ENCODE results near the gene CYB5B.

Gene CYB5B

GRCh38 chr16:69399361-69399760 is 25.1 kb upstream of the CYB5B start:
- DNase-seq (ENCODE audit: low spot score) = no peak

GRCh38 chr16:69402439-69402838 is 22.0 kb upstream of the CYB5B start:
- H3K27me3 Mint-ChIP-seq (ENCODE audit: low read depth) = no peaks in the 10 kb centered on the region
- no peak overlapping the region for H3K27ac Mint-ChIP-seq
- H3K4me1 Mint-ChIP-seq (ENCODE audit: low read depth) = peaks cover 12% of the 10 kb centered on the region
- H3K36me3 Mint-ChIP-seq (ENCODE audit: low read depth) = no peaks in the 10 kb centered on the region
- H3K9me3 Mint-ChIP-seq = no peaks in the 10 kb centered on the region
- no peak for DNase-seq (ENCODE audit: low spot score)
- no peak overlapping the region for H3K4me3 Mint-ChIP-seq

More at GRCh38 chr16:69399361-69399760, 25.1 kb upstream of the CYB5B start:
- Mint-ChIP-seq H3K4me1 (ENCODE audit: low read depth) (peaks cover 17% of the 10 kb centered on the region), H3K4me3 (no peak overlapping the region), H3K27ac (no peak overlapping the region), H3K36me3 (ENCODE audit: low read depth) (no peaks in the 10 kb centered on the region), H3K9me3 (no peaks in the 10 kb centered on the region), H3K27me3 (ENCODE audit: low read depth) (no peaks in the 10 kb centered on the region)

GRCh38 chr16:69404275-69404805 is 20.1 kb upstream of the CYB5B start:
- Mint-ChIP-seq H3K27ac (no peak overlapping the region), H3K36me3 (ENCODE audit: low read depth) (no peaks in the 10 kb centered on the region), H3K9me3 (no peaks in the 10 kb centered on the region), H3K27me3 (ENCODE audit: low read depth) (no peaks in the 10 kb centered on the region), H3K4me1 (ENCODE audit: low read depth) (peaks cover 8% of the 10 kb centered on the region), H3K4me3 (no peak overlapping the region)
- no peak for DNase-seq (ENCODE audit: low spot score)

- no peaks in the 10 kb centered on the region for H3K36me3 Mint-ChIP-seq (ENCODE audit: low read depth)
- H3K9me3 Mint-ChIP-seq = no peaks in the 10 kb centered on the region
- H3K27ac Mint-ChIP-seq = no peak overlapping the region
- H3K4me3 Mint-ChIP-seq = no peak overlapping the region
- no peaks in the 10 kb centered on the region for H3K27me3 Mint-ChIP-seq (ENCODE audit: low read depth)
- peaks cover 8% of the 10 kb centered on the region for H3K4me1 Mint-ChIP-seq (ENCODE audit: low read depth)
- DNase-seq (ENCODE audit: low spot score) = no peak
Measured at GRCh38 chr16:69405326-69405725, 19.1 kb upstream of the CYB5B start.

- H3K27ac Mint-ChIP-seq = no peak overlapping the region
- no peaks in the 10 kb centered on the region for H3K36me3 Mint-ChIP-seq (ENCODE audit: low read depth)
- H3K4me3 Mint-ChIP-seq = no peak overlapping the region
- no peaks in the 10 kb centered on the region for H3K27me3 Mint-ChIP-seq (ENCODE audit: low read depth)
- no peaks in the 10 kb centered on the region for H3K9me3 Mint-ChIP-seq
- no peak for DNase-seq (ENCODE audit: low spot score)
- peaks cover 10% of the 10 kb centered on the region for H3K4me1 Mint-ChIP-seq (ENCODE audit: low read depth)
Measured at GRCh38 chr16:69405757-69406156, 18.7 kb upstream of the CYB5B start.

- Mint-ChIP-seq H3K4me3 (no peak overlapping the region), H3K4me1 (ENCODE audit: low read depth) (peaks cover 16% of the 10 kb centered on the region), H3K27me3 (ENCODE audit: low read depth) (no peaks in the 10 kb centered on the region), H3K9me3 (no peaks in the 10 kb centered on the region), H3K27ac (no peak overlapping the region), H3K36me3 (ENCODE audit: low read depth) (no peaks in the 10 kb centered on the region)
- no peak for DNase-seq (ENCODE audit: low spot score)
Measured at GRCh38 chr16:69406780-69407331, 17.6 kb upstream of the CYB5B start.

GRCh38 chr16:69407702-69408323 is 16.6 kb upstream of the CYB5B start:
- no peak for DNase-seq (ENCODE audit: low spot score)
- Mint-ChIP-seq H3K27ac (no peak overlapping the region), H3K27me3 (ENCODE audit: low read depth) (no peaks in the 10 kb centered on the region), H3K4me3 (no peak overlapping the region), H3K36me3 (ENCODE audit: low read depth) (no peaks in the 10 kb centered on the region), H3K9me3 (no peaks in the 10 kb centered on the region), H3K4me1 (ENCODE audit: low read depth) (peaks cover 11% of the 10 kb centered on the region)

- Mint-ChIP-seq H3K4me1 (ENCODE audit: low read depth) (peaks cover 11% of the 10 kb centered on the region), H3K4me3 (no peak overlapping the region), H3K27ac (no peak overlapping the region), H3K9me3 (no peaks in the 10 kb centered on the region), H3K27me3 (ENCODE audit: low read depth) (no peaks in the 10 kb centered on the region), H3K36me3 (ENCODE audit: low read depth) (no peaks in the 10 kb centered on the region)
- no peak for DNase-seq (ENCODE audit: low spot score)
Measured at GRCh38 chr16:69408475-69408874, 15.9 kb upstream of the CYB5B start.

GRCh38 chr16:69410219-69410990 is 14.0 kb upstream of the CYB5B start:
- DNase-seq (ENCODE audit: low spot score) = no peak
- Mint-ChIP-seq H3K9me3 (no peaks in the 10 kb centered on the region), H3K4me1 (ENCODE audit: low read depth) (peaks cover 11% of the 10 kb centered on the region), H3K36me3 (ENCODE audit: low read depth) (no peaks in the 10 kb centered on the region), H3K27ac (no peak overlapping the region), H3K27me3 (ENCODE audit: low read depth) (no peaks in the 10 kb centered on the region), H3K4me3 (no peak overlapping the region)

- H3K27ac Mint-ChIP-seq = peak overlapping the region; percentile 70
- H3K36me3 Mint-ChIP-seq (ENCODE audit: low read depth) = no peaks in the 10 kb centered on the region
- no peak overlapping the region for H3K4me3 Mint-ChIP-seq
- H3K27me3 Mint-ChIP-seq (ENCODE audit: low read depth) = no peaks in the 10 kb centered on the region
- peaks cover 11% of the 10 kb centered on the region for H3K4me1 Mint-ChIP-seq (ENCODE audit: low read depth)
- DNase-seq (ENCODE audit: low spot score) = no peak
- no peaks in the 10 kb centered on the region for H3K9me3 Mint-ChIP-seq
Measured at GRCh38 chr16:69411064-69411985, 13.1 kb upstream of the CYB5B start.

GRCh38 chr16:69412287-69412686 is 12.1 kb upstream of the CYB5B start:
- Mint-ChIP-seq H3K27ac (no peak overlapping the region), H3K4me3 (no peak overlapping the region), H3K9me3 (no peaks in the 10 kb centered on the region), H3K36me3 (ENCODE audit: low read depth) (no peaks in the 10 kb centered on the region), H3K27me3 (ENCODE audit: low read depth) (no peaks in the 10 kb centered on the region), H3K4me1 (ENCODE audit: low read depth) (peaks cover 11% of the 10 kb centered on the region)
- no peak for DNase-seq (ENCODE audit: low spot score)

- Mint-ChIP-seq H3K27me3 (ENCODE audit: low read depth) (no peaks in the 10 kb centered on the region), H3K4me1 (ENCODE audit: low read depth) (peaks cover 11% of the 10 kb centered on the region), H3K4me3 (no peak overlapping the region), H3K36me3 (ENCODE audit: low read depth) (no peaks in the 10 kb centered on the region), H3K9me3 (no peaks in the 10 kb centered on the region), H3K27ac (no peak overlapping the region)
- no peak for DNase-seq (ENCODE audit: low spot score)
Measured at GRCh38 chr16:69413045-69413664, 11.3 kb upstream of the CYB5B start.

- no peaks in the 10 kb centered on the region for H3K9me3 Mint-ChIP-seq
- H3K4me3 Mint-ChIP-seq = no peak overlapping the region
- H3K36me3 Mint-ChIP-seq (ENCODE audit: low read depth) = no peaks in the 10 kb centered on the region
- no peaks in the 10 kb centered on the region for H3K27me3 Mint-ChIP-seq (ENCODE audit: low read depth)
- H3K4me1 Mint-ChIP-seq (ENCODE audit: low read depth) = no peaks in the 10 kb centered on the region
- DNase-seq (ENCODE audit: low spot score) = no peak
- no peak overlapping the region for H3K27ac Mint-ChIP-seq
Measured at GRCh38 chr16:69417520-69418199, 6.8 kb upstream of the CYB5B start.

Data from T-helper 2 cell treated with Interferon-gamma antibody and Interleukin-4, amounts not matched to agents 5 μg/mL and 100 μg/mL, for 36 hours (primary cell).